ENCODE results near the gene CEP104. TPM values are rescaled to one million over a fixed set of nuclear protein-coding genes. Genes with fewer than 3 reads are reported as not detected.
A peak's percentile ranks its signal among the peaks of the same experiment; 100 is the strongest.

The CEP104 gene
- total RNA-seq, 4 donors from 2014 or later = 18.7 to 24.4 (median 19.8) TPM

DNA sequence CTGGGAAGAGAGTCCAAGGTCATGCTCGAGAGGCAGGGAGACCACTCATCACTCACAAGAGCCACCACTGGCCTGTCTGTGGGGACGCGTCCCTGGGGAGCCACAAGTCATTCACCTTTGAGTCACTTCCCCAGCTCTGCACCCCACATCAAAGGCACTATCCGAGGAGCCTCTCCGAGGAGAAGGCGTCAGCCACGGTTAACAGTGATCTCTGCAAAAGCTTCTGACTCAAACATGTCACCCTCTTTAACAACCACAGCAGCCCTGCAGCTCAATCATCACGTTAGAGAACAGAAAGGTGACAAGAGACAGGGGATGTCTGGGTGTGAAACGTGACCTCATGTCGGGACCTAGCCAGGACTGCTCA, 69.7 kb downstream of the CEP104 start:
- Histone ChIP-seq H3K9me3 (no peaks in the 10 kb centered on the region), H3K36me3 (peaks cover 21 to 100% (median 52%) of the 10 kb centered on the region in 3 donors), H3K4me3 (no peak overlapping the region), H3K27me3 (no peaks in the 10 kb centered on the region), H3K4me1 (peaks cover 0 to 33% (median 3%) of the 10 kb centered on the region in 3 donors), H3K27ac (no peak overlapping the region)
- TF ChIP-seq CTCF (IDR thresholded peaks at IDR 0.05) (no peak), POLR2A (IDR thresholded peaks at IDR 0.05) (no peak)
- no peak for DNase-seq
- intact Hi-C loops (cut with DNase I) = no loop called here
- WGBS, 2 donors = 66 to 80% methylated on average over 7 to 9 of the region's 10 CpGs

DNA sequence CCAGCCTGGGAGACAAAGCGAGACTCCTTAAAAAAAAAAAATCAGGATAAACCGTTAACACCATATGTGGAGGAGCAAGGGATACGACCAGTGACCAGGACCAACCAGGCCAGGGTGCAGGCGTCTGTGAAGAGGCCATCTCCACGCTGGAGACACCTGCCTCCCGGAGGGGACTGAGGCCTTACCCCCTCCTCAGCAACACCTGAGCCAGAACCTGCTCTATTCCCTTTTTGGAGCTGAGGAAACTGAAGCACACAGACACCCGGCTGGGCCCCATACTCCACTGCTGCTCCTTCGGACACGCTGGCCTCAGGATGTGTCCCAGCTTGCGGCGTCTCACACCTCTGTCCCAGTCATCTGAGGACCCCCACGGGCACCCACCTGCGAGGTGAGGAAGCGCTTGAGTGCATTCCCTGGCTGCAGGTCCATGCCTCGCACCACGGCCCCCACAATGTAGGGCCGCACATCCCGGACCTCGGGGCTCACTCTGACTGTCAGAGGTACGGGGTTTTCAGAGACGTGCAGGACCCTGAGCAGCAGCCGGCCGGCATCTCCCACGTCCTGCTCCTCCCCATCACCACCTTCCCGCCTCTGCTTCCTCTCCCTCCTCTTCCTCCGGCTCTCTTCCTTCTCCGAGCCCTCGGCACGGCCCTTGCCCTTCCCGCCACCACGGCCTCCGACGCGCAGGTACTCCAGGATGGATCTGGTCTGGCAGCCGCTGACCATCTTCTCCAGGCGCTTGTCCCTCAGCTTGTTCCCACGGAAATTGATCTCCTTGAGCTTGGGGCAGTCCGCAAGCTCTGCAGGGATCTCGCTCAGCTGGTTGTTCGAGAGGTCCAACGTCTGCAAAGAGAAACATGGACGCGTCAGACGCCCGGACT, 70.3 kb downstream of the CEP104 start:
- no peak for DNase-seq
- H3K27ac ChIP-seq = no peak overlapping the region
- no peak overlapping the region for H3K4me3 ChIP-seq
- intact Hi-C loops (cut with DNase I) = no loop called here
- no peak for TF ChIP-seq CTCF (IDR thresholded peaks at IDR 0.05)
- no peaks in the 10 kb centered on the region for H3K9me3 ChIP-seq
- peaks cover 23 to 100% (median 59%) of the 10 kb centered on the region in 3 donors for H3K36me3 ChIP-seq
- WGBS, 2 donors = 96% methylated on average over 36 to 37 of the region's 45 CpGs
- peaks cover 0 to 29% (median 3%) of the 10 kb centered on the region in 3 donors for H3K4me1 ChIP-seq
- H3K27me3 ChIP-seq = no peaks in the 10 kb centered on the region

DNA sequence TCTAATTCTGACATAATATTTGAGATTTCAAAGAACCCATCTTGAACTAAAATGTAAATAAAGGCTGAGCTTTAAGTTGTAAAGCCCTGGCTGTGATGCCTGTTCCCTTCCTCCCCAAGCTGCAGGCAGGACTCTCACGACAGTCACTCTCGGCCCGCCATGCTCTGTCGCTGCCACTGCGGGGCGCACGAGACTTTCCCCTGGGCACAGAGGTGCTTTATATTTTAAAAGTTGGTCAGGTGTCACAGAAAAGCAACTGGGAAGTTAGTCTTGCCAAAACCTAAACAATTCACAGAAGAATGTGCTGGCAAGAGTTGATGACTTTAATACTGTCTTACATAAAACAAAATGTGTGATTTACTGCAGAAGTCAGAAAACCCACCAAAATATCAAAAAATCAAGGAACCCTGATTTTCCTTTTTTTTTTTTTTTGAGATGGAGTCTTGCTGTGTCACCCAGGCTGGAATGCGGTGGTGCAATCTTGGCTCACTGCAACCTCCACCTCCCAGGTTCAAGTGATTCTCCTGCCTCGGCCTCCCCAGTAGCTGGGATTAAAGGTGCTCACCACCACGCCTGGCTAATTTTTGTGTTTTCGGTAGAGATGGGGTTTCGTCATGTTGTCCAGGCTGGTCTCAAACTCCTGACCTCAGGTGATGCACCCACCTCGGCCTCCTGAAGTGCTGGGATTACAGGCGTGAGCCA, 71.4 kb downstream of the CEP104 start:
- TF ChIP-seq CTCF (IDR thresholded peaks at IDR 0.05) (peak in 2 of 6 experiments; percentile 28 to 36), POLR2A (IDR thresholded peaks at IDR 0.05) (no peak)

DNA sequence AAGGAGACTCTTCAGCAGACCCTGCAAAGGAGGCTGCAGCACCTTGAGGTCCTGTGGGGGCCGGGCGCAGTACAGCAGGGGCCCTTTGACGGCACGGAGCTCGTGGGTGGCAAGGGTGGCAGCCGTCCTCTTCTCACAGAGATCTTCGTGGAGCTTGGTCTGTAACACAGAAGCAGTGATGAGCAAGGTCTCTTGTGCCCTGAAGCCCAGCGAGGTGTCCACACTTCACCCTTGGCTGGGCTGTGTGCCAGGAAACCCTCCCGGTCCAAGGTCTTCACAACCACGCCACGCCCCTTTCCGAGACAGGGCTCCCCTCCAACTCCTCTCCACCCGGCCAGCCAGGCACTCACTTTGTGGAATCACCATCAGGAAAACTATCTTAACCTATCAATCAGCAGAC, 72.0 kb downstream of the CEP104 start:
- H3K27ac ChIP-seq = no peak overlapping the region
- TF ChIP-seq POLR2A (IDR thresholded peaks at IDR 0.05) (no peak), CTCF (IDR thresholded peaks at IDR 0.05) (no peak)
- intact Hi-C loops (cut with DNase I) = no loop called here
- DNase-seq = no peak
- H3K36me3 ChIP-seq = peaks cover 23 to 100% (median 74%) of the 10 kb centered on the region in 3 donors
- no peak overlapping the region for H3K4me3 ChIP-seq
- H3K4me1 ChIP-seq = peaks cover 0 to 15% (median 0%) of the 10 kb centered on the region in 3 donors
- no peaks in the 10 kb centered on the region for H3K9me3 ChIP-seq
- H3K27me3 ChIP-seq = no peaks in the 10 kb centered on the region
- 77 to 81% methylated on average over 9 to 13 of the region's 13 CpGs for WGBS, 2 donors

More for the DNA sequence above, 71.4 kb downstream of the CEP104 start:
- intact Hi-C loops (cut with DNase I) = no loop called here
- DNase-seq = no peak
- Histone ChIP-seq H3K9me3 (no peaks in the 10 kb centered on the region), H3K4me3 (no peak overlapping the region), H3K36me3 (peaks cover 23 to 100% (median 69%) of the 10 kb centered on the region in 3 donors), H3K27ac (no peak overlapping the region), H3K4me1 (peaks cover 0 to 21% (median 0%) of the 10 kb centered on the region in 3 donors), H3K27me3 (no peaks in the 10 kb centered on the region)
- 71 to 88% methylated on average over 13 of the region's 14 CpGs for WGBS, 2 donors
